HG03066 (cell line): ENCODE measurements around the gene PRDM10.

Experiments
- ATAC-seq: cut with Tn5 transposase; IDR thresholded peaks from one replicate; pipeline ENCODE4 v1.9.1; 2021; ENCODE audit warnings: low read depth; ENCODE audit not compliant: unreplicated experiment

Gene PRDM10

GRCh38 chr11:129950101-129951091 lies 52.2 kb downstream of the PRDM10 start:
- no peak for ATAC-seq

GRCh38 chr11:129948926-129949466 lies 53.6 kb downstream of the PRDM10 start:
- no peak for ATAC-seq

DNA sequence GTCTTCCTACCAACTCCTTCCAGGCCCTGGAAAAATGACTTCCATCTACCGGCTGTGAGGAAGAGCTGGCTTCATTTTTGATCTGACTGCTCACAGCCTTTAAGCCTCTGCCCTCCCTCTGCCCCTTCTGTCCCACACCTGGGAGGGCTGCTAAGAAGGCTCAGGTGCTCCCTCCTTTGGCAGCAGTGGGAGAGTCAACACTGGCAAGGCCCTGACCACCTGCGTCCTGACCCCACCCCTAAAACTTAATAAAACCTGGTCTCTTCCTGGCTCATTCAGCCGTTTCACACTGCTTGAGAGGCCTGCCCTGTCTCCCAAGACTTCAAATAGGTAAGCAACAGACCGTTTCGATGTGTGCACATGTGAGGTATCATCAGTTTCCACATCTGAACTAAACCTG lies 55.2 kb downstream of the PRDM10 start:
- ATAC-seq: no peak

DNA sequence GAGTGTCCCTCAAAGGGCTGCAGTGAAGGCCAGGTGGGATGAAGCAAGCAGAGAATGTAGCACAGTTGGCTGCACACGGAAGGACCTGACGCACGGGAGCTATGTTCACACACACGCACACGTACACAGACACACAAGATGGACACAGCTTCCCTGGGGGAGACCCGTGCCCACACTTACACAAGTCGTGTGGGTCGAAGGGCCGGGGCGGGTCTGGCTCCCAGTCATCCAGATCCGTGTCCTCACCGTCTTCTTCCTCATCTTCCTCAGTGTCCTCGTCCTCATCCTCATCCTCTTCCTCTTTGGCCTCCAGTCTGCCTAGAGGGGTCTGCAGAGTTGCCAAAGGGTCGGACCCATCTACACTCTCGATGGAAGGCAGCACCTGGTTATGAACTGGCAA lies 55.7 kb downstream of the PRDM10 start:
- no peak for ATAC-seq

DNA sequence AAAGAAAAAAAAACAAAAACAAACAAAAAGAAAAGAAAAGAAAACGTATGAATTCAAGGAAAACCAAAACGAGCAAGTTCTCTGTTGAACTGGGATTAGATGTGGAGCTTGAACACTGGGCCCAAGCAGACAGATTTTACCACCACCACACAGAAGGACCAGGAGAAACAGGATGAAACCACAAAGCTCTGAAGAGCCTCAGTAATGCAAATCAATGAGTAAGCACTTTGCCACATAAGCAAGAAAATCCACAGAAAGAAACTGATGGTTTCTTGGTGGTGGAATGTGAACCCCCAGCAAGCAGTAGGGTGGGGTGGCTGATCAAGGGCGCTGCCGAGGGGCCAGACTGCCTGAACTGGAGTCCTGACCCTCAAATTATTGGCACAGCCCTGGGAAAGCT lies 56.4 kb downstream of the PRDM10 start:
- ATAC-seq: no peak

DNA sequence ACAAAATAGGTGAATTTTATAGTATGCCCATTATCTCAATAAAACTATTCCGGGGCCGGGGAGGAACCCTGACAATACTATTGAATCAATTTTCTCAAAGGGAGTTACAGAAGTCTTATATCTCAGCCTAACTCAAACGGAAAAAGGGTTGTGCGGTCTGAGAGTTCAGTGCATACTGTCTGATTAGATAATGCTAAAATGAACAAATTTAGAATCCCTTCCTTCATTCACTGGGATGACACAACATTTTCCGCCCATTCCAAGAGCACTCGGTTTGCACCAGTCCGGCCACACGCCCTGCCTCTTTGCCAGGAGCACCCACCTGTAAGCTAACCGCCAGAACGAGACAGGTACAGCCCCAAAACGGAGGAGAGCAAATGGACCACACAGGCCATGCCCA lies 57.3 kb downstream of the PRDM10 start:
- ATAC-seq: no peak

DNA sequence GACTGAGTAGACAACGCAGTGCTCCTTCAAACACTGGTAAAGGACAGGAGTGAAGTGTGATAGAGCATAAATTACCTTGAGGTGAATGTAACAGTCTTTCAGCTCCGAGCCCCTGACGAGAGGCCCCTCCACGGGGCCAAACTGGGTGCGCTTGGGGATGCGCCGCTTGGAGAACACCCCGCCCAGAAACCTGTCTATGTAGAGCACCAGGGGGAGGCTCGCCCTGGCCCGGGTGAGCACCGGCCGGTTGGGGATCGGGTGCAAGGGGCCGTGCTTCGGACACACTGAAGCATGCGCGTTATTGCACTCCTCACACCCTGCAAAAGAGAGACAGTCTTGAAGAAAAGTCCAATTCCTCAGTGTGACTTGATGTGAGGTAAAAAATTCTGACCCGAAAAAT lies 57.9 kb downstream of the PRDM10 start:
- ATAC-seq: no peak

DNA sequence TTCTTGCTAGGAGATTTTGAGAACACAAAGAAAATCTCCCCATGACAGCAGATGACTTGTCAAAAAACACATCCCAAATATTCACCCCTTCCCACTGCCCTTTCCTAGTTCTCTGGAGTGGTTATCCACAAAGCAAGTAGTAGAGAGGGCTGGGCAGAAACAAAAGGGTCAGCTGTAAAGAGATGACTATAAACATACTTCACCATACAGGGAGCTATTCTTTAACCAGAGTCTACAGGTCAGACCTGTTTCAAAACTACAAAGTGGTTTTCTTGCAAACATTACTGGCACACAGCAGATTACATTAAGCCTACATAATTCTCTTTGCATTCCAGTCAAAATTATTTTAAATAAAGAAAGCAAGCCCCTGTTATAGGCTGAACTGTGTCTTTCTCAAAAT lies 59.6 kb downstream of the PRDM10 start:
- ATAC-seq: no peak

GRCh38 chr11:129939510-129939909 lies 63.1 kb downstream of the PRDM10 start:
- no peak for ATAC-seq

- ATAC-seq: no peak
These were observed 63.9 kb downstream of the PRDM10 start for GRCh38 chr11:129938764-129939163.

DNA sequence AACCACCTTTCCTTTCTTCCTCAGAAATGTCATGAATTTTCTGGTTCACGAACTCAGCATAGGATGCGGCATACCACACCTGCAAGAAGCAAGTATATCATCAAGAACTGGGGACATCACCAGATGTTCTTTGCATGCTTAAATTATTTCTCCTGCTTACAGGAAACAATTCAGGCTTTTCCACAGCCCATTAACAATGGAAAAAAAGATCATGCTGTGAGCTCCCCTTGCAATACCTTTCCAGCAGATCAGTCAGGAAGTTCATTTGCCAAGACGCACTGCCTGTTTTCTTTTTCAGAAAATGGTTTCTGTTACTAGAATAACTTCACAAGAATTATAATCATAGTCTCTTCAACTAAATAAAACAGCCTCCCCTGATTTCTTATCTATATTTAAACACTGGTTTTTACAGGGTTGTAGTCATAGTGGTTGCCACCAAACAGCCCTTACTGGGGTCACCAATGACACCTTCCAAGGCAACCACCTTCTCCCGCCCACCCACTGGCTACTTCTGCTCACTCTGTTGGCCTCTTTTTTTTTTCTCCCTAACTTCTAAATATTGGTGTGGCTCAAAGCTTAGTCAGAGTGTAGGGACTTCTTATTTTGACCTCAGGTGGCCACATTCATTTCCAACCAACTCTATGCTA lies 64.9 kb downstream of the PRDM10 start:
- ATAC-seq: no peak

GRCh38 chr11:129935723-129936122 lies 66.9 kb downstream of the PRDM10 start:
- ATAC-seq: no peak

- ATAC-seq: no peak
These were observed 68.7 kb downstream of the PRDM10 start for GRCh38 chr11:129933891-129934290.

- ATAC-seq: no peak
These were observed 69.4 kb downstream of the PRDM10 start for GRCh38 chr11:129933262-129933661.

DNA sequence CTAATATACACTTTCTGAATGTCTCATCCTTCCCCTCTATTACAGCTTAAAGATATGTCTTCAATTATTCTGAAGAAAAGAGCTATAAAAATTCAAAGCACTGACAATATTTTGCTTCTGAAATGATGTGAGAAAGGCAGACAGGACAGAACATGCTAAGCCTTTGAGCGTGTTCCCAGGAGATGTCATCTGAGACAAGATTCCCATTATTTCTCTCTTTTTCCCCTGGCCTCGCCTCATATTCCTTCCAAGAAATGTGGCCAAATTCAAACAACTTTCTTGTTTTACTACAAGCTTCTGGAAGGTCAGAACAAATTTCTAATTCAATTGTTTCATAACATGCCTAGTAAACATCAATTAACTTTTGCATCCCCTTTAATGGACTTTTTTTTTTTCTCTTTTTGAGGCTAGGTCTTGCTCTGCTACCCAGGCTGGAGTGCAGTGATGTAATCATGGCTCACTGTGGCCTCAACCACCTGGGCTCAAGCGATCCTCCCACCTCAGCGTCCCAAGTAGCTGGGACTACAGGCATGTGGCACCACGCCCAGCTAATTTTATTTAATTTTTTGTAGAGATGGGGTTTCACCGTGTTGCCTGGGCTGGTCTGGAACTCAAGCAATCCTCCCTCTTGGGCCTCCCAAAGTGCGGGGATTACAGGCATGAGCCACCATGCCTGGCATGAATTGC lies 70.1 kb downstream of the PRDM10 start:
- ATAC-seq: no peak

GRCh38 chr11:129930743-129931142 lies 71.9 kb downstream of the PRDM10 start:
- no peak for ATAC-seq

DNA sequence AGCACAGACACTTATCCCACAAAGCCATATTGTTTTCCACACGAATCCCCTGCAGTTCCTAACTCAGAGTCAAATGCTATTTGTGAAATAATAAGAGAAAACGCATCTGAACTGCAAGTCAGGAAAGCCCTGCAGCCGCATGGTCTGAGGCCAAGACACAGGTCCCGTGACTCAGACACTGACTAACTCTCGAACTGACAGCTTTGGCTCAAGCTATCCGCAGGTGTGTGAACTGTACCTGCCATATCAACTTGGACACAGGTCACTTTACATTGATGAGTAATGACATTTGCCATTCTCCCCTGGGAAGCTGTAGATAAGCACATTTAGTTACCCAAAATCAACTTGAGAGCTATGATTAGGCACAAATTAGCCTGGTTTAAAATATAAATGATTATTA lies 72.3 kb downstream of the PRDM10 start:
- ATAC-seq: no peak

DNA sequence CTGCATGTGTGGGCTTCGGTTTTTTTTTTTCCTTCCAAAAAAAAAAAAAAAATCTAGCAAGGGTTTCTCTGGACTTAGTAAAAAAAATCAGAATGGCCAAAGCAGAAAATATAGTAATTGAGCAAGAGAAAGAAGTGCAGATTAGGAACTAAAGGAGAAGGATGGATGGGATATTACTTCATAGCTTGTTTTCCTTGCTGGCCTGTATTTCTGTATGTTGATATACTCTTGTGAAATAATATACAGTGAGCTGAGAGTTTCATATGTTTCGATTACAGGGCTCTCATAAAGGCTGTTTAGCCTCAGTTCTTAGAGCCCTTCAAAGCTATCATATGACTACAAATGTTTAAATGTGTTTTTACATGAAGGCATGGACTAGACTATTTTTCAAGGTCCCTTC lies 72.9 kb downstream of the PRDM10 start:
- no peak for ATAC-seq

DNA sequence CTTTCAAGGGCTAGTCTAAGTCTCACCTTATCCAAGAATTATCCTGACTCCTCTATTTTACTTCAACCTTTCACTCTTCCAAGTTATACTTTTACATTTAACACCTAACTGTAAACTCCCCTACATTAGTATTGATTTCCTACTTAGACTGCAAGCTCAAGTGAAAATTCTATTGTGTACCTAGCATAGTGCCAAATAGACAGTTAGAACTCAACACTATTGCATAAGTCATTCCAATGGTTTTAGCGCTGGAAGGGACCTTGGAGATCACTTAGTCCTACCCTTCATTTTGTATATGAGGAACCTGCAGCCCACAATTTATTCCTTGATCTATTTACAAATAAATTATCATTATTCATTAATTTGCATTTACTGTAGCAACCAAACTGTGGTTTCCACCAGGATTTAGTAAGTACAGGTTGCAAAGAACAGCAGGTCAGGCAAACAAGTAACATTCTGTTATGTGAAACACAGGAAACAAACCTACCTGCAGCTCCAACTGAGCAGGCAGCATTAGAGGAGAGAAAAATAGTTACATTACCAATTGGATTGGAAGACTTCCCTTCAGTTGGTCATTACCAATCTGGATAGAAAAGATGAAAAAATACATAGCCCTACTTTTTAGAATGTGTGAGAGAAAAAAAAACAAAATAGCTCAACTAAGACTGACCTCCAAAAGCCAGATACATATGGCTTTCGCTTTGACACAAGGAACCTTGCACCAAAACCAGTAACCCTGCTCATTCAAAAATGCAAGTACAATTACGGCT lies 73.5 kb downstream of the PRDM10 start:
- ATAC-seq: no peak

- ATAC-seq: no peak
These were observed 80.0 kb downstream of the PRDM10 start for GRCh38 chr11:129922674-129923073.
